Large intestine (tissue), 12 donors: ENCODE data around the gene ZNF530. TPM values are rescaled to one million over a fixed set of nuclear protein-coding genes. Genes with fewer than 3 reads are reported as not detected.

Experiments
- DNase-seq, 2 donors: peaks; one replicate each; pipeline versions ENCODE4 v3.0.0 to v3.0.0-alpha.2; 2013
- H3K27ac ChIP-seq: one replicate; pipeline ENCODE4 v1.5.1; 2013; ENCODE audit warnings: low read length
- H3K27me3 ChIP-seq: 2 replicates; pipeline ENCODE4 v1.6.1; 2013; ENCODE audit warnings: low read length; ENCODE audit not compliant: control insufficient read depth, insufficient read depth
- H3K36me3 ChIP-seq: 2 replicates; pipeline ENCODE4 v1.6.1; 2013; ENCODE audit warnings: low read length; ENCODE audit not compliant: control insufficient read depth, insufficient read depth
- H3K4me1 ChIP-seq: one replicate; pipeline ENCODE4 v1.6.1; 2013; ENCODE audit warnings: low read length; ENCODE audit not compliant: control insufficient read depth, insufficient read depth
- H3K4me3 ChIP-seq: one replicate; pipeline ENCODE4 v1.5.1; 2013; ENCODE audit warnings: low read length
- H3K9me3 ChIP-seq: one replicate; pipeline ENCODE4 v1.6.1; 2013; ENCODE audit warnings: mild to moderate bottlenecking, low read depth, low read length, moderate library complexity; ENCODE audit not compliant: control insufficient read depth
- WGBS: methylation state at CpG from one replicate; pipeline ENCODE4 v1.1.5; 2013; ENCODE audit warnings: low lambda C conversion rate; ENCODE audit not compliant: insufficient coverage; 5-methylcytosine and 5-hydroxymethylcytosine counted together
- long read RNA-seq, 11 donors: transcript quantifications; one replicate each; lab custom pipeline, GENCODE V29; 2026
- polyA plus RNA-seq: library from polyadenylated mRNA; unstranded; fragments of 120-200 nt; gene quantifications from one replicate; pipeline ENCODE4 v1.2.1, GENCODE V29; 2013

ZNF530 gene
- 4.1 TPM for polyA plus RNA-seq
- long read RNA-seq, donor 1, full-length matches to known transcripts, result 2 of 2 reads
- long read RNA-seq, donor 1, partial matches to known transcripts, result 0 of 2 reads
- long read RNA-seq, donor 1, other reads (novel, unspliced or antisense), result 0 of 2 reads
- long read RNA-seq, donor 2, full-length matches to known transcripts, result 1 of 1 reads
- long read RNA-seq, donor 2, partial matches to known transcripts, result 0 of 1 reads
- long read RNA-seq, donor 2, other reads (novel, unspliced or antisense), result 0 of 1 reads
- long read RNA-seq, donor 3, full-length matches to known transcripts, result 2 of 2 reads
- long read RNA-seq, donor 3, partial matches to known transcripts, result 0 of 2 reads
- long read RNA-seq, donor 3, other reads (novel, unspliced or antisense), result 0 of 2 reads
- long read RNA-seq, donor 4, result 0 reads
- long read RNA-seq, donor 5, full-length matches to known transcripts, result 1 of 1 reads
- long read RNA-seq, donor 5, partial matches to known transcripts, result 0 of 1 reads
- long read RNA-seq, donor 5, other reads (novel, unspliced or antisense), result 0 of 1 reads
- long read RNA-seq, donor 6, full-length matches to known transcripts, result 2 of 2 reads
- long read RNA-seq, donor 6, partial matches to known transcripts, result 0 of 2 reads
- long read RNA-seq, donor 6, other reads (novel, unspliced or antisense), result 0 of 2 reads
- long read RNA-seq, donor 7, full-length matches to known transcripts, result 1 of 1 reads
- long read RNA-seq, donor 7, partial matches to known transcripts, result 0 of 1 reads
- long read RNA-seq, donor 7, other reads (novel, unspliced or antisense), result 0 of 1 reads
- long read RNA-seq, donor 8, full-length matches to known transcripts, result 1 of 1 reads
- long read RNA-seq, donor 8, partial matches to known transcripts, result 0 of 1 reads
- long read RNA-seq, donor 8, other reads (novel, unspliced or antisense), result 0 of 1 reads
- long read RNA-seq, donor 9, full-length matches to known transcripts, result 2 of 2 reads
- long read RNA-seq, donor 9, partial matches to known transcripts, result 0 of 2 reads
- long read RNA-seq, donor 9, other reads (novel, unspliced or antisense), result 0 of 2 reads
- long read RNA-seq, donor 10, full-length matches to known transcripts, result 1 of 1 reads
- long read RNA-seq, donor 10, partial matches to known transcripts, result 0 of 1 reads
- long read RNA-seq, donor 10, other reads (novel, unspliced or antisense), result 0 of 1 reads
- long read RNA-seq, donor 11, full-length matches to known transcripts, result 2 of 2 reads
- long read RNA-seq, donor 11, partial matches to known transcripts, result 0 of 2 reads
- long read RNA-seq, donor 11, other reads (novel, unspliced or antisense), result 0 of 2 reads

DNA sequence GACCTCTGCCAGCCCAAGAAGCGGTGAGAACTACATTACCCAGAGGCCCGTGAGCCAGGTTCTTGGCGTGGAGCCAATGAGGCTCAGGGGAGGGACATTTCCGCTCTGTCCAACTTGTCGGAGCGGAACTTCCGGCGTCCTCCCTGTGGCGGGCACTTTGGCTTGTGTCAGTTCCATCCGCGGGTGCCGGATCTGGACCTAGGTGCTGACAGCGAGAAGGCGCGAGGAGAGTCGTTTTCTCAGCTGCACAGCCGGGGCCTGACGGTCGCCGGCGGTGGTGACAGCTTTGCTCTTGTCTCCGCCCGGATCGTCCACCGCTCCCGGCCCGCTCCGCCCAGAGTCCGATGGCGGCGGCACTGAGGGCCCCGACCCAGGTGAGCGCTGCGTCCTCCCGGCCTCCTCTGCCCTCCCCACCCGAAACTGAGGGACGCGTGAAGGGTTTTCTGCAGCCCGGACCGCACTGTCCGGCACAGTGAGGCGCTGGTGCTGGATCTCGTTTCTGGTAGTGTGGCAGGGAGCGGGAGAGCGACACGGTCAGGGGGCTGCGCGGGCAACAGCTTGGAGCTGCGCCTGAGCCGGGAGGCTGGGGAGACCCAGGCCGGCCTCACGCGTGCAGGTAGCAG is at the start of gene ZNF530:
Gene ZNF530 (plus strand): TSS at position 125 of the 623 bp plus-strand sequence. CDS start 4,461 bp downstream, outside the sequence.
- DNase-seq, result peak; percentile 91 to 93
- peaks cover 3% of the 10 kb centered on the region for H3K4me1 ChIP-seq
- H3K4me3 ChIP-seq, result peak within 1 kb of the TSS; percentile 89
- peaks cover 8% of the 10 kb centered on the region for H3K36me3 ChIP-seq
- peaks cover 5% of the 10 kb centered on the region for H3K9me3 ChIP-seq
- no CpG with 5 or more reads among the region's 53 CpGs for WGBS
- H3K27ac ChIP-seq, result no peak within 1 kb of the TSS
- no peaks in the 10 kb centered on the region for H3K27me3 ChIP-seq

GRCh38 chr19:57552432-57552831 is 47.3 kb upstream of the ZNF530 start:
- Histone ChIP-seq H3K4me3 (no peak overlapping the region), H3K36me3 (peaks cover 82% of the 10 kb centered on the region), H3K4me1 (no peaks in the 10 kb centered on the region), H3K27me3 (no peaks in the 10 kb centered on the region), H3K27ac (no peak overlapping the region), H3K9me3 (peaks cover 53% of the 10 kb centered on the region)
- WGBS, result no CpG with 5 or more reads among the region's 2 CpGs
- DNase-seq, result no peak

GRCh38 chr19:57557659-57558058 is 42.0 kb upstream of the ZNF530 start:
- H3K4me3 ChIP-seq, result no peak overlapping the region
- peaks cover 38% of the 10 kb centered on the region for H3K36me3 ChIP-seq
- peaks cover 9% of the 10 kb centered on the region for H3K4me1 ChIP-seq
- no peak for DNase-seq
- WGBS, result no CpG with 5 or more reads among the region's 5 CpGs
- peaks cover 30% of the 10 kb centered on the region for H3K9me3 ChIP-seq
- H3K27ac ChIP-seq, result no peak overlapping the region
- no peaks in the 10 kb centered on the region for H3K27me3 ChIP-seq

- Histone ChIP-seq H3K27me3 (no peaks in the 10 kb centered on the region), H3K27ac (peak overlapping the region; percentile 69), H3K9me3 (peaks cover 24% of the 10 kb centered on the region), H3K4me3 (peak overlapping the region; percentile 86), H3K4me1 (peaks cover 9% of the 10 kb centered on the region), H3K36me3 (peaks cover 29% of the 10 kb centered on the region)
- DNase-seq, result no peak
- WGBS, result 10% methylated on average over 3 of the region's 6 CpGs
Observed at GRCh38 chr19:57558525-57558924, 41.2 kb upstream of the ZNF530 start.

- H3K27me3 ChIP-seq, result no peaks in the 10 kb centered on the region
- peak overlapping the region; percentile 86 for H3K4me3 ChIP-seq
- H3K27ac ChIP-seq, result peak overlapping the region; percentile 69
- H3K9me3 ChIP-seq, result peaks cover 19% of the 10 kb centered on the region
- peaks cover 25% of the 10 kb centered on the region for H3K36me3 ChIP-seq
- WGBS, result no CpG with 5 or more reads among the region's 22 CpGs
- peaks cover 9% of the 10 kb centered on the region for H3K4me1 ChIP-seq
- DNase-seq, result peak; percentile 8 to 54
Observed at GRCh38 chr19:57559008-57559403, 40.7 kb upstream of the ZNF530 start.

- H3K27ac ChIP-seq, result peak within 1 kb of the TSS; percentile 69
- H3K36me3 ChIP-seq, result peaks cover 19% of the 10 kb centered on the region
- peak; percentile 88 to 94 for DNase-seq
- peaks cover 9% of the 10 kb centered on the region for H3K4me1 ChIP-seq
- peak within 1 kb of the TSS; percentile 86 for H3K4me3 ChIP-seq
- no CpG with 5 or more reads among the region's 56 CpGs for WGBS
- H3K27me3 ChIP-seq, result no peaks in the 10 kb centered on the region
- H3K9me3 ChIP-seq, result peaks cover 14% of the 10 kb centered on the region
Observed at GRCh38 chr19:57559404-57560025, 40.2 kb upstream of the ZNF530 start, which contains the start of gene ZNF550. ZNF550 (minus strand) TSS chr19:57559863; CDS start chr19:57559682, 181 bp downstream.

GRCh38 chr19:57560049-57560491 is 39.6 kb upstream of the ZNF530 start:
- WGBS, result 0% methylated on average over 2 of the region's 23 CpGs
- Histone ChIP-seq H3K4me3 (peak overlapping the region; percentile 86), H3K9me3 (peaks cover 11% of the 10 kb centered on the region), H3K4me1 (peaks cover 9% of the 10 kb centered on the region), H3K27me3 (no peaks in the 10 kb centered on the region), H3K27ac (peak overlapping the region; percentile 69), H3K36me3 (peaks cover 14% of the 10 kb centered on the region)
- no peak for DNase-seq

DNA sequence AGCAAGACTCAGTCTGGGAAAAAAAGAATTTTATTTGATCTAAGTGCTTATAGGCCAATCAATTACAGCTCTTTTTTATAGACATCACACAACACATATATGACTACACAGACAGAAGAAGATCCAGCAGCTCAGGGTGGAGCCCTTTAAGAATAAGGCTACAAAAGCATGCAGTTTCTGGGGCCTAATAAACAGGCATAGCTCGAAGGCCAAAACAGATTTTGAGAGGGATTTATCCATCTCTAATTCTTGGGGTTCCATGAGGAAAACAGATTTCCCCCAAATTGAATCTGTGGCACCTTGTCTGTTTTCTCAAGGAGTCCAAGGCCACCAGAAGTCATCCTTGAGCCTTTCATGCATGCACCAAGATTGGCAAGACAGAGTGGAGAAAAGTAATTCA is 36.1 kb upstream of the ZNF530 start:
- WGBS, result no CpG with 5 or more reads among the region's 1 CpG
- H3K9me3 ChIP-seq, result peaks cover 15% of the 10 kb centered on the region
- peaks cover 3% of the 10 kb centered on the region for H3K4me1 ChIP-seq
- H3K27me3 ChIP-seq, result no peaks in the 10 kb centered on the region
- no peak for DNase-seq
- H3K36me3 ChIP-seq, result no peaks in the 10 kb centered on the region
- no peak overlapping the region for H3K27ac ChIP-seq
- H3K4me3 ChIP-seq, result no peak overlapping the region
